Epithelial cell of alveolus of lung (primary cell): Measurements from ENCODE around the gene B3GNT3. TPM values are rescaled to one million over a fixed set of nuclear protein-coding genes. Genes with fewer than 3 reads are reported as not detected.

Source experiments
- total RNA-seq: library from RNA; depleted of rRNA; stranded (reverse); fragments of >200 nt; gene quantifications from 2 replicates; pipeline ENCODE4 v1.2.1, GENCODE V29; 2015

Gene B3GNT3, protein sequence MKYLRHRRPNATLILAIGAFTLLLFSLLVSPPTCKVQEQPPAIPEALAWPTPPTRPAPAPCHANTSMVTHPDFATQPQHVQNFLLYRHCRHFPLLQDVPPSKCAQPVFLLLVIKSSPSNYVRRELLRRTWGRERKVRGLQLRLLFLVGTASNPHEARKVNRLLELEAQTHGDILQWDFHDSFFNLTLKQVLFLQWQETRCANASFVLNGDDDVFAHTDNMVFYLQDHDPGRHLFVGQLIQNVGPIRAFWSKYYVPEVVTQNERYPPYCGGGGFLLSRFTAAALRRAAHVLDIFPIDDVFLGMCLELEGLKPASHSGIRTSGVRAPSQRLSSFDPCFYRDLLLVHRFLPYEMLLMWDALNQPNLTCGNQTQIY
- total RNA-seq = 0.91 TPM in 1 of 2 replicates, not detected in the other

DNA sequence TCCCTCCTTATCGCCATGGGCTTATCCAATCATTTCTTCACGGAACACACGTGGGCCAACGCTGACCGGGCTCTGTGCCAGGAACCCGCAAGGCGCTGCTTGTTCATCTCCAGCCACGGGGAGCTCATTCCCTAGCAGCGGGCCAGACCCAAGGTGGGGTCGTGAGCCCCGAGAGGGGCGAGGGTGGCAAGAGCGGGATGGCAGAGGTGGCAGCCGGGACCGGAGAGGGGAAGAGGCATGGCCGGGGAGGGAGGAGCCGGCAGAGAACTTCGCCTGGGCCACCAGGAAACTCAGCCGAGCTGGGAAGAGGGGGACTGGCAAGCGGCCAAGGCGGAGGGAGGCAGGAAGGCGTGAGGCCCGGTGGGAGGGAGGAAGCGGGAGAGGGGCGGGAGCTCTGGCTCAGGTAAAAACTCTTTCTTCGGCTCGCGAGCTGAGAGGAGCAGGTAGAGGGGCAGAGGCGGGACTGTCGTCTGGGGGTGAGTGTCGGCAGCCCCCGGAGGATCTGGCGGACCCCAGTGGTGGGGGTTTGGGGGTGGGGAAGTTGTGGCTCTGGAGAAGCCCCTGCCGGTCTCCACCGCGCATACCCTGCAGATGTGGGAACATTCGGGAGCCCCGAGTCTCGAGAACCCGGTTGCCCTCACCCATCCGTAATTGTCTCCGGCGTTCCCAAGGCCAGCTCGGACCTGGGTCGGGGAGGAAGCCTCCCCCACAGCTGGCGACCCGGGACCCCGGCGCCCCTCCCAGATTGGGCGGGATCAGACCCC lies at the start of gene B3GNT3:
B3GNT3 (plus strand) TSS at position 408 of the 764 bp plus-strand sequence. CDS start 12,670 bp downstream, outside the sequence.

GRCh38 chr19:17751103-17751911 lies 43.6 kb upstream of the B3GNT3 start, which contains the start of gene FCHO1:
FCHO1 (plus strand) TSS chr19:17751477; CDS start chr19:17755165, 3,688 bp downstream.

DNA sequence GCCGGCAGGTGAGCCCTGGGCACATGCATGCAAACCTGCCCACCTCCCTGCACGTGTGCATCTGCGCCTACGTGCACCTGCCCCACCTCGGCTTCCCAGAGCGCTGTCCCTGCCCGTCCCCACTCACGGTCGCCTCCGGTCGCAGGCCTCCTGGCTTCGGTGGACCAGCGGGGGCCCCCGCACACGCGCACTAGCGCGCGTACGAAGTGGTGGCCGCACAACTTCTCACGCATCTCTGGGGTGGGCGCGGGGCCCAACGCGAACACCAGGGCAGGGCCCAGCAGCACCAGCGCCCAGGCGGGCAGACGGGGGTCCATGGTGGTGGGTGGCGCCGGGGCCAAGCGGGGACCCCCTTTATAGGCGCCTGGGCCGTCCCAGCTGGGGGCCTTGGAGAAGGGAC lies 26.3 kb downstream of the B3GNT3 start, which contains the start of gene INSL3:
INSL3 (minus strand) TSS at position 330 of the 400 bp plus-strand sequence; CDS start at position 317, 13 bp downstream.

GRCh38 chr19:17847538-17848366 lies 52.8 kb downstream of the B3GNT3 start, which contains the start of gene JAK3:
JAK3 (minus strand) TSS chr19:17847982; CDS start chr19:17844417, 3,565 bp downstream.

GRCh38 chr19:17859533-17860330 lies 64.8 kb downstream of the B3GNT3 start, which contains the start of gene RPL18A:
RPL18A (plus strand) TSS chr19:17859910; CDS start chr19:17859957, 47 bp downstream.

Other genes with a start within 250 kb of the B3GNT3 start
- gene COLGALT1, start 239.5 kb upstream of the B3GNT3 start, total RNA-seq = 89.3 and 209 TPM in 2 replicates
- 0.08 and 2.5 TPM in 2 replicates for gene UNC13A, start 106.8 kb upstream of the B3GNT3 start, total RNA-seq
- 39.2 and 48.3 TPM in 2 replicates for gene MAP1S, start 75.7 kb upstream of the B3GNT3 start, total RNA-seq
- gene FCHO1, start 43.7 kb upstream of the B3GNT3 start, total RNA-seq = 3.0 and 4.3 TPM in 2 replicates
- not detected in 2 replicates for gene INSL3, start 26.4 kb downstream of the B3GNT3 start, total RNA-seq
- gene JAK3, start 52.8 kb downstream of the B3GNT3 start, total RNA-seq = 4.5 and 9.9 TPM in 2 replicates
- 1,641 and 2,790 TPM in 2 replicates for gene RPL18A, start 64.8 kb downstream of the B3GNT3 start, total RNA-seq
- not detected in 2 replicates for gene SLC5A5, start 76.8 kb downstream of the B3GNT3 start, total RNA-seq
- 89.5 and 98.8 TPM in 2 replicates for gene CCDC124, start 137.9 kb downstream of the B3GNT3 start, total RNA-seq
- 0.13 and 1.8 TPM in 2 replicates for gene KCNN1, start 172.0 kb downstream of the B3GNT3 start, total RNA-seq
- gene ARRDC2, start 213.0 kb downstream of the B3GNT3 start, total RNA-seq = 12.9 and 16.9 TPM in 2 replicates